ENCODE results near the gene KCNIP4.

DNA sequence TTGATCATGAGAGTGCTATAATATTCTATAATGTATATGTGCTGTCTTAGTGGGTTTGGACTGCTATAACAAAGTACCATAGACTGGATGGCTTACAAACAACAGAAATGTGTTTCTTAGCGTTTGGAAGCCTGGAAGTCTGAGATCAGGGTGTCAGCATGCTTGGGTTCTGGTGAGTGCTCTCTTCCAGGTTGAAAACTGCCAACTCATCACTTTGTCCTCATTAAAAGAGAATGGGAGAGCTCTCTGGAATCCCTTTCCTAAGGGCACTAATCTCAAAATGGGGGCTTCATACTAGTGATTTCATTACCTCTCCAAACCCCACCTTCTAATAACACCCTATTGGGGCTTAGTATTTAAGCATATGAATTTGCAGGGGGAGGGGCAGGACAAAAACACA, 33.5 kb upstream of the KCNIP4 start:
- TF ChIP-seq, protein P1, sequence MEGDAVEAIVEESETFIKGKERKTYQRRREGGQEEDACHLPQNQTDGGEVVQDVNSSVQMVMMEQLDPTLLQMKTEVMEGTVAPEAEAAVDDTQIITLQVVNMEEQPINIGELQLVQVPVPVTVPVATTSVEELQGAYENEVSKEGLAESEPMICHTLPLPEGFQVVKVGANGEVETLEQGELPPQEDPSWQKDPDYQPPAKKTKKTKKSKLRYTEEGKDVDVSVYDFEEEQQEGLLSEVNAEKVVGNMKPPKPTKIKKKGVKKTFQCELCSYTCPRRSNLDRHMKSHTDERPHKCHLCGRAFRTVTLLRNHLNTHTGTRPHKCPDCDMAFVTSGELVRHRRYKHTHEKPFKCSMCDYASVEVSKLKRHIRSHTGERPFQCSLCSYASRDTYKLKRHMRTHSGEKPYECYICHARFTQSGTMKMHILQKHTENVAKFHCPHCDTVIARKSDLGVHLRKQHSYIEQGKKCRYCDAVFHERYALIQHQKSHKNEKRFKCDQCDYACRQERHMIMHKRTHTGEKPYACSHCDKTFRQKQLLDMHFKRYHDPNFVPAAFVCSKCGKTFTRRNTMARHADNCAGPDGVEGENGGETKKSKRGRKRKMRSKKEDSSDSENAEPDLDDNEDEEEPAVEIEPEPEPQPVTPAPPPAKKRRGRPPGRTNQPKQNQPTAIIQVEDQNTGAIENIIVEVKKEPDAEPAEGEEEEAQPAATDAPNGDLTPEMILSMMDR (IDR thresholded peaks at IDR 0.05), result no peak
- no peak for TF ChIP-seq POLR2A (IDR thresholded peaks at IDR 0.05)
